Adrenal gland (tissue), 5 donors: ENCODE data around the gene XCL2.
"Not testable (repeated sequence)": the region's sequence is repeated elsewhere in the genome, so short reads cannot be mapped to it uniquely, and the experiment has no call there.

ENCODE experiments used
- POLR2A ChIP-seq, 2 donors: fragments of 450-650 bp; IDR thresholded peaks; one replicate each; pipeline ENCODE4 v1.6.1; 2017; ENCODE audit warnings: antibody characterized with exemption in 2 of 2, mild to moderate bottlenecking in 2 of 2, moderate library complexity in 1 of 2
- TF ChIP-seq, protein P1 (sequence below), 6 experiments: fragments of 450-650 bp in 4 of 6; fragments of 200-600 bp in 2 of 6; sonication (generic) in 1 of 6; IDR thresholded peaks; 1 replicate in 5 of 6; 2 replicates in 1 of 6; pipeline versions ENCODE4 v1.5.1 to v1.8.0; 2016 to 2021; ENCODE audit warnings: antibody characterized with exemption in 6 of 6, mild to moderate bottlenecking in 2 of 6, moderate library complexity in 1 of 6
- donor health status: DM: no; HTN: no; CAD: no.

DNA sequence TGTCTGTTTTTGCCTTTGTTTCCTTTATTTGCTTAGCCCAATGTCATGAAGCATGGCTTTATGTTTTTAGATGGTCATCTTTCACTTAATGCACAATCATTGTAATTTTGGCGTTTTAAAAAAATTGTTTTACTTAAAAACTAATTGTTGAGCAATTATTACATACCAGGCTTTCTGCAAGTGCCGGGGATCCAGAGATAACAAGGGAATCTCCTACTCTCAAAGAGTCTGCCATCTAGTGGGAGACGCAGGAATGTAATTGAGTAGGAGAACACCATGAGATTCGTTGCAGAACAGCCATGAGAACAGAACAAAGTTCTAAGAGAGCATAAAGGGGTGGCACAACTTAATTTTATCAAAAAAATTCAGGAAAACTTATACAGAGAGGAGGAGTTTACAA, 30.4 kb upstream of the XCL2 start:
- TF ChIP-seq, protein P1, sequence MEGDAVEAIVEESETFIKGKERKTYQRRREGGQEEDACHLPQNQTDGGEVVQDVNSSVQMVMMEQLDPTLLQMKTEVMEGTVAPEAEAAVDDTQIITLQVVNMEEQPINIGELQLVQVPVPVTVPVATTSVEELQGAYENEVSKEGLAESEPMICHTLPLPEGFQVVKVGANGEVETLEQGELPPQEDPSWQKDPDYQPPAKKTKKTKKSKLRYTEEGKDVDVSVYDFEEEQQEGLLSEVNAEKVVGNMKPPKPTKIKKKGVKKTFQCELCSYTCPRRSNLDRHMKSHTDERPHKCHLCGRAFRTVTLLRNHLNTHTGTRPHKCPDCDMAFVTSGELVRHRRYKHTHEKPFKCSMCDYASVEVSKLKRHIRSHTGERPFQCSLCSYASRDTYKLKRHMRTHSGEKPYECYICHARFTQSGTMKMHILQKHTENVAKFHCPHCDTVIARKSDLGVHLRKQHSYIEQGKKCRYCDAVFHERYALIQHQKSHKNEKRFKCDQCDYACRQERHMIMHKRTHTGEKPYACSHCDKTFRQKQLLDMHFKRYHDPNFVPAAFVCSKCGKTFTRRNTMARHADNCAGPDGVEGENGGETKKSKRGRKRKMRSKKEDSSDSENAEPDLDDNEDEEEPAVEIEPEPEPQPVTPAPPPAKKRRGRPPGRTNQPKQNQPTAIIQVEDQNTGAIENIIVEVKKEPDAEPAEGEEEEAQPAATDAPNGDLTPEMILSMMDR (IDR thresholded peaks at IDR 0.05) = peak; percentile 43 to 71 (median 58)
- TF ChIP-seq POLR2A (IDR thresholded peaks at IDR 0.05) = not testable (repeated sequence)
